ENCODE results near the gene PDE6G. TPM values are rescaled to one million over a fixed set of nuclear protein-coding genes. Genes with fewer than 3 reads are reported as not detected.

The PDE6G gene
- total and polyA plus RNA-seq, 2 of the 13 experiments (the other 11 are each of a cell fraction or from before 2014, with no cell fraction given) = 1.4 to 6.7 TPM

- no peak for TF ChIP-seq AHDC1 (CRISPR knock-in tag; IDR thresholded peaks at IDR 0.05; ENCODE audit: borderline replicate concordance)
- TF ChIP-seq ZNF577 (CRISPR knock-in tag; IDR thresholded peaks at IDR 0.05; ENCODE audit: borderline replicate concordance, low read depth) = no peak
- peak; percentile 82; the same call in 1 of the 2 replicates for TF ChIP-seq MAF1 (CRISPR knock-in tag; IDR thresholded peaks at IDR 0.05; ENCODE audit: borderline replicate concordance)
- no peak for TF ChIP-seq HNRNPH1 (optimal IDR thresholded peaks at IDR 0.05; ENCODE audit: low read depth, low read length)
- peak; percentile 95 for TF ChIP-seq ZNF580 (CRISPR knock-in tag; IDR thresholded peaks at IDR 0.05; ENCODE audit: borderline replicate concordance, low read depth)
- TF ChIP-seq ZNF317 (CRISPR knock-in tag; IDR thresholded peaks at IDR 0.05) = 0 out of 2 replicates have a peak, but pooled peaks have one; percentile 30
- no peak for TF ChIP-seq ZNF230 (CRISPR knock-in tag; IDR thresholded peaks at IDR 0.05)
- TF ChIP-seq ZBTB20 (CRISPR knock-in tag; IDR thresholded peaks at IDR 0.05; ENCODE audit: borderline replicate concordance, low read depth) = no peak
- TF ChIP-seq PRDM15 (CRISPR knock-in tag; IDR thresholded peaks at IDR 0.05) = peak; percentile 75; the same call in 1 of the 2 replicates
- TF ChIP-seq CENPX (CRISPR knock-in tag; IDR thresholded peaks at IDR 0.05) = no peak
- peak; percentile 81; the same call in 1 of the 2 replicates for TF ChIP-seq SMAD3 (CRISPR knock-in tag; IDR thresholded peaks at IDR 0.05)
- TF ChIP-seq KLF13 (CRISPR knock-in tag; IDR thresholded peaks at IDR 0.05) = no peak
- no peak for TF ChIP-seq RAD51 (IDR thresholded peaks at IDR 0.05; ENCODE audit: borderline replicate concordance)
- 0 out of 2 replicates have a peak, but pooled peaks have one; percentile 6 for TF ChIP-seq MEF2D (CRISPR knock-in tag; IDR thresholded peaks at IDR 0.05)
- no peak for TF ChIP-seq ZNF251 (CRISPR knock-in tag; IDR thresholded peaks at IDR 0.05)
- peak; percentile 79 for TF ChIP-seq ZNF605 (CRISPR knock-in tag; IDR thresholded peaks at IDR 0.05)
- peak; percentile 73 for TF ChIP-seq ZNF431 (CRISPR knock-in tag; IDR thresholded peaks at IDR 0.05; ENCODE audit: borderline replicate concordance, low read depth)
- TF ChIP-seq SETDB1 (CRISPR knock-in tag; IDR thresholded peaks at IDR 0.05; ENCODE audit: borderline replicate concordance) = no peak
- peak; percentile 97; the same call in 1 of the 2 replicates for TF ChIP-seq ZNF367 (CRISPR knock-in tag; IDR thresholded peaks at IDR 0.05; ENCODE audit: borderline replicate concordance)
Observed at GRCh38 chr17:81636505-81637288, 19.6 kb downstream of the PDE6G start, which contains the start of the genes NPLOC4 and TSPAN10 (continued).
